ENCODE measurements around the gene PCDHGA1.

DNA sequence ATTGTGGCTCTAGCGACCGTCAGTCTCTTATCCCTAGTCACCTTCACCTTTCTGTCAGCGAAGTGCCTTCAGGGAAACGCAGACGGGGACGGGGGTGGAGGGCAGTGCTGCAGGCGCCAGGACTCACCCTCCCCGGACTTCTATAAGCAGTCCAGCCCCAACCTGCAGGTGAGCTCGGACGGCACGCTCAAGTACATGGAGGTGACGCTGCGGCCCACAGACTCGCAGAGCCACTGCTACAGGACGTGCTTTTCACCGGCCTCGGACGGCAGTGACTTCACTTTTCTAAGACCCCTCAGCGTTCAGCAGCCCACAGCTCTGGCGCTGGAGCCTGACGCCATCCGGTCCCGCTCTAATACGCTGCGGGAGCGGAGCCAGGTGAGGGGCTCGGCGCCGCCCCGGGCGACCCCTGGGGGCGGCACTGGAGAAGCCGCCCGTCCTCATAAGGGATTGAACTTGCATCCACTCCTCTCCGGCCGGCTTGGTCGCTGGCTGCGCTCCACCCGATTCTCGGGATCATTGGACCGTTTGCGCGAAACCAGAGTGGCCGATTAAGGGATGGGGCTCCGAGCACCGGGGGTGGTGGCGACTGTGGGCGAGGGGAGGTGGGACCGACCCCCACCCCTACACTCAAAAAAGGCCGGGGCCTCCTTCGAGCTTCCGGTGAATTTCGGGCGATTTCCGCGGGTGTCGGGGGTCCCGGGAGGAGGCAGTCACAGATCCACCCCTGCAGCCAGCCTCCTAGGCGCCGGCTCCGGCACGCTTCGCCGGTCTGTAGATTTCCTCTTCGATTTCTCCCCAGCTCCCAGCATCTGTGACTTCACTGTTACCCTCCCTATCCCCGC is 161.2 kb downstream of the PCDHGA1 start:
- no peak for TF ChIP-seq CTCF (optimal IDR thresholded peaks at IDR 0.05 in 1 of 3, IDR thresholded peaks at IDR 0.05 in 1 of 3, conservative IDR thresholded peaks at IDR 0.05 in 1 of 3; ENCODE audit: extremely low read depth in 1 of 3, insufficient read depth in 2 of 3, low read length in 3 of 3)
- TF ChIP-seq EZH2 (IDR thresholded peaks at IDR 0.05; ENCODE audit: low read length), result no peak

Data from keratinocyte (primary cell).